IMR-90 (cell line): Measurements from ENCODE around the gene PCDHA12. TPM values are rescaled to one million over a fixed set of nuclear protein-coding genes. Genes with fewer than 3 reads are reported as not detected.

ENCODE experiments used
- ATAC-seq: fragments of 200-7000 bp; cut with Tn5 transposase; 2 replicates; pipeline ENCODE4 v1.9.1; 2020; ENCODE audit warnings: low read depth, mild to moderate bottlenecking, moderate library complexity
- BruUV-seq: library from RNA; stranded (reverse); fragments of 400-500 nt; replicated peaks from 2 replicates; lab custom pipeline; 2021; lab: Mats Ljungman, UMichigan
- CTCF ChIA-PET: fragments of 300-600 bp; formaldehyde crosslinking; extraction: SDS; loops from one replicate; lab custom pipeline; 2021; ENCODE audit warnings: antibody characterized with exemption; lab: Yijun Ruan, JAX
- POLR2A ChIA-PET: fragments of 300-600 bp; sonication (Branson Sonifier 250); formaldehyde crosslinking; loops from one replicate; lab custom pipeline; 2022; ENCODE audit warnings: antibody characterized with exemption; ENCODE audit not compliant: unreplicated experiment; lab: Charles Lee
- DNase-seq: peaks from one replicate; pipeline ENCODE4 v3.0.0; 2013
- H2AFZ ChIP-seq: replicated peaks from 2 replicates; pipeline ENCODE3; 2013; ENCODE audit warnings: low read length, mild to moderate bottlenecking; ENCODE audit not compliant: poor library complexity
- H2AK5ac ChIP-seq: 2 replicates; pipeline ENCODE4 v1.6.1; 2013; ENCODE audit warnings: low read depth, low read length, inconsistent platforms
- H2AK9ac ChIP-seq: replicated peaks from 2 replicates; pipeline ENCODE3; 2013; ENCODE audit warnings: mild to moderate bottlenecking, low read depth, low read length, moderate library complexity; ENCODE audit not compliant: poor library complexity
- H2BK120ac ChIP-seq: 2 replicates; pipeline ENCODE4 v1.6.1; 2013; ENCODE audit warnings: low read depth, low read length, inconsistent platforms
- H2BK15ac ChIP-seq: 3 replicates; pipeline ENCODE4 v1.6.1; 2013; ENCODE audit warnings: low read depth, low read length, inconsistent platforms
- H2BK20ac ChIP-seq: 2 replicates; pipeline ENCODE4 v1.6.1; 2013; ENCODE audit warnings: low read depth, mild to moderate bottlenecking, inconsistent platforms, low read length, moderate library complexity
- H2BK5ac ChIP-seq: 2 replicates; pipeline ENCODE4 v1.6.1; 2013; ENCODE audit warnings: mild to moderate bottlenecking, low read depth, low read length, inconsistent platforms; ENCODE audit not compliant: poor library complexity, severe bottlenecking
- H3K14ac ChIP-seq: replicated peaks from 2 replicates; pipeline ENCODE4 v1.6.1; 2013; ENCODE audit warnings: low read depth, low read length, inconsistent platforms
- H3K18ac ChIP-seq: 2 replicates; pipeline ENCODE4 v1.6.1; 2013; ENCODE audit warnings: low read depth, low read length, control low read depth
- H3K23ac ChIP-seq: 2 replicates; pipeline ENCODE4 v1.6.1; 2013; ENCODE audit warnings: low read depth, low read length, inconsistent platforms
- H3K27ac ChIP-seq: 2 replicates; pipeline ENCODE4 v1.5.1; 2013; ENCODE audit warnings: mild to moderate bottlenecking, control low read depth, low read length; ENCODE audit not compliant: insufficient read depth
- H3K27me3 ChIP-seq: 2 replicates; pipeline ENCODE4 v1.6.1; 2013; ENCODE audit warnings: low read length; ENCODE audit not compliant: control insufficient read depth, insufficient read depth
- H3K36me3 ChIP-seq: 2 replicates; pipeline ENCODE4 v1.6.1; 2013; ENCODE audit warnings: low read length, mixed read lengths; ENCODE audit not compliant: control insufficient read depth, insufficient read depth
- H3K4ac ChIP-seq: 2 replicates; pipeline ENCODE4 v1.6.1; 2013; ENCODE audit warnings: low read depth, low read length, inconsistent platforms
- H3K4me1 ChIP-seq: 2 replicates; pipeline ENCODE4 v1.6.1; 2013; ENCODE audit warnings: low read length, mixed read lengths; ENCODE audit not compliant: control insufficient read depth, insufficient read depth
- H3K4me2 ChIP-seq: 2 replicates; pipeline ENCODE4 v1.6.1; 2013; ENCODE audit warnings: low read depth, mild to moderate bottlenecking, control low read depth, low read length, moderate library complexity
- H3K4me3 ChIP-seq: 2 replicates; pipeline ENCODE4 v1.5.1; 2013; ENCODE audit warnings: low read depth, mild to moderate bottlenecking, control low read depth, low read length, moderate library complexity; ENCODE audit not compliant: insufficient read depth
- H3K56ac ChIP-seq: 2 replicates; pipeline ENCODE4 v1.6.1; 2013; ENCODE audit warnings: low read length, inconsistent platforms; ENCODE audit not compliant: insufficient read depth; ENCODE audit errors: extremely low read depth
- H3K79me1 ChIP-seq, 2 experiments: 2 replicates each; pipeline ENCODE4 v1.6.1; 2013; ENCODE audit warnings: low read length in 2 of 2, inconsistent platforms in 1 of 2, low read depth in 1 of 2
- H3K9ac ChIP-seq: 2 replicates; pipeline ENCODE4 v1.6.1; 2013; ENCODE audit warnings: low read depth, low read length, control low read depth
- H3K9me1 ChIP-seq: 2 replicates; pipeline ENCODE4 v1.6.1; 2013; ENCODE audit warnings: low read length, inconsistent platforms; ENCODE audit not compliant: insufficient read depth
- H3K9me3 ChIP-seq: 2 replicates; pipeline ENCODE4 v1.6.1; 2013; ENCODE audit warnings: low read length; ENCODE audit not compliant: control insufficient read depth, insufficient read depth
- H4K20me1 ChIP-seq: 2 replicates; pipeline ENCODE4 v1.6.1; 2013; ENCODE audit warnings: low read length, inconsistent platforms; ENCODE audit not compliant: insufficient read depth
- H4K5ac ChIP-seq: 2 replicates; pipeline ENCODE4 v1.6.1; 2013; ENCODE audit warnings: mild to moderate bottlenecking, low read depth, low read length, control low read depth
- H4K8ac ChIP-seq, 2 experiments: 2 replicates each; pipeline ENCODE4 v1.6.1; 2013; ENCODE audit warnings: low read depth in 2 of 2, low read length in 2 of 2, control low read depth in 1 of 2, inconsistent platforms in 1 of 2
- H4K91ac ChIP-seq: 2 replicates; pipeline ENCODE4 v1.6.1; 2013; ENCODE audit warnings: low read depth, low read length, inconsistent platforms; ENCODE audit not compliant: insufficient read depth
- BHLHE40 ChIP-seq: fragments of 150-350 bp; IDR thresholded peaks from 2 replicates; pipeline ENCODE4 v1.6.1; 2016; ENCODE audit warnings: mild to moderate bottlenecking, low read depth, low read length
- CEBPB ChIP-seq: IDR thresholded peaks from 2 replicates; pipeline ENCODE4 v1.6.1; 2012; ENCODE audit warnings: low read depth, low read length, improper control_type of control experiment
- CHD1 ChIP-seq: IDR thresholded peaks from 2 replicates; pipeline ENCODE4 v1.6.1; 2012; ENCODE audit warnings: low read depth, low read length, improper control_type of control experiment
- FOS ChIP-seq: fragments of 150-350 bp; IDR thresholded peaks from 2 replicates; pipeline ENCODE4 v1.6.1; 2016; ENCODE audit warnings: low read depth, low read length
- MAFK ChIP-seq: IDR thresholded peaks from 2 replicates; pipeline ENCODE4 v1.6.1; 2012; ENCODE audit warnings: low read depth, low read length, improper control_type of control experiment
- MAZ ChIP-seq: IDR thresholded peaks from 2 replicates; pipeline ENCODE4 v1.6.1; 2012; ENCODE audit warnings: low read depth, mild to moderate bottlenecking, low read length, improper control_type of control experiment, moderate library complexity, borderline replicate concordance
- POLR2A ChIP-seq: IDR thresholded peaks from 2 replicates; pipeline ENCODE4 v1.6.1; 2012; ENCODE audit warnings: mild to moderate bottlenecking, low read depth, low read length
- RFX5 ChIP-seq: IDR thresholded peaks from 2 replicates; pipeline ENCODE4 v1.8.0; 2012; ENCODE audit warnings: low read depth, mild to moderate bottlenecking, low read length, moderate library complexity
- SMC3 ChIP-seq: fragments of 150-350 bp; IDR thresholded peaks from 2 replicates; pipeline ENCODE4 v1.6.1; 2016; ENCODE audit warnings: low read depth, mild to moderate bottlenecking, antibody characterized with exemption, low read length, moderate library complexity
- WGBS, 2 experiments: methylation state at CpG; one replicate each; pipeline versions ENCODE4 v1.1.5 to v1.1.7; 2013; ENCODE audit warnings: missing lambda C conversion rate in 2 of 2; ENCODE audit not compliant: insufficient read length in 1 of 2; ENCODE audit errors: extremely low coverage in 2 of 2; 5-methylcytosine and 5-hydroxymethylcytosine counted together
- dilution Hi-C: fragments of 300-500 bp; cut with HindIII; formaldehyde crosslinking; loops from one replicate; pipeline ENCODE4 v1.14.3; 2018; ENCODE audit warnings: low sequenced_read_pairs; ENCODE audit not compliant: unreplicated experiment
- in situ Hi-C: fragments of 300-500 bp; cut with MboI; formaldehyde crosslinking; loops from 3 replicates; pipeline ENCODE4 v1.14.3; 2019; ENCODE audit warnings: low sequenced_read_pairs, inconsistent platforms, mixed read lengths
- intact Hi-C: fragments of 100-400 bp; cut with micrococcal nuclease; formaldehyde crosslinking; loops from 2 replicates; pipeline ENCODE4 v1.10.0; 2022
- polyA plus RNA-seq, 3 experiments: library from polyadenylated mRNA; depleted of rRNA; stranded (reverse); fragments of >200 nt; gene quantifications; 2 replicates each; pipeline ENCODE4 v1.2.3, GENCODE V29; 2012; ENCODE audit warnings: low replicate concordance in 1 of 3
- total RNA-seq: library from RNA; depleted of rRNA; stranded (reverse); fragments of >200 nt; gene quantifications from 2 replicates; pipeline ENCODE4 v1.2.3, GENCODE V29; 2012
- TF ChIP-seq, protein P1 (sequence below): fragments of 150-350 bp; IDR thresholded peaks from 2 replicates; pipeline ENCODE4 v1.6.1; 2016; ENCODE audit warnings: low read depth, mild to moderate bottlenecking, low read length, moderate library complexity, borderline replicate concordance
- TF ChIP-seq, protein P2 (sequence below): conservative IDR thresholded peaks from 2 replicates; pipeline ENCODE4 v1.5.1; 2012; ENCODE audit warnings: mild to moderate bottlenecking, low read depth, low read length, improper control_type of control experiment
- TF ChIP-seq, protein P3 (sequence below): fragments of 150-350 bp; IDR thresholded peaks from 2 replicates; pipeline ENCODE4 v1.6.1; 2017; ENCODE audit warnings: mild to moderate bottlenecking, antibody characterized with exemption, low read length, low read depth

PCDHA12 gene
- total and polyA plus RNA-seq, 2 of the 4 experiments (the other 2 are of a cell fraction): not detected

DNA sequence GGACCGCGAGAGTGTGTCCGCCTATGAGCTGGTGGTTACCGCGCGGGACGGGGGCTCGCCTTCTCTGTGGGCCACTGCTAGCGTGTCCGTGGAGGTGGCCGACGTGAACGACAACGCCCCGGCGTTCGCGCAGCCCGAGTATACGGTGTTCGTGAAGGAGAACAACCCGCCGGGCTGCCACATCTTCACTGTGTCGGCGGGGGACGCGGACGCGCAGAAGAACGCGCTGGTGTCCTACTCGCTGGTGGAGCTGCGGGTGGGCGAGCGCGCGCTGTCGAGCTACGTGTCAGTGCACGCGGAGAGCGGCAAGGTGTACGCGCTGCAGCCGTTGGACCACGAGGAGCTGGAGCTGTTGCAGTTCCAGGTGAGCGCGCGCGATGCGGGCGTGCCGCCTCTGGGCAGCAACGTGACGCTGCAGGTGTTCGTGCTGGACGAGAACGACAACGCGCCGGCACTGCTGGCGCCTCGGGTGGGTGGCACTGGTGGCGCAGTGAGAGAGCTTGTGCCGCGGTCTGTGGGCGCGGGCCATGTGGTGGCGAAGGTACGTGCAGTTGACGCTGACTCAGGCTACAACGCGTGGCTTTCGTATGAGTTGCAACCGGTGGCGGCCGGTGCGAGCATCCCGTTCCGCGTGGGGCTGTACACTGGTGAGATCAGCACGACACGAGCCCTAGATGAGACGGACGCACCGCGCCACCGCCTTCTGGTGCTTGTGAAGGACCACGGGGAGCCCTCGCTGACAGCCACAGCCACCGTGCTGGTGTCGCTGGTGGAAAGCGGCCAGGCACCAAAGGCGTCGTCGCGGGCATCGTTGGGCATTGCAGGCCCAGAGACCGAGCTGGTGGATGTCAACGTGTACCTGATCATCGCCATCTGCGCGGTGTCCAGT, 39.2 kb upstream of the PCDHA12 start:
- Histone ChIP-seq H2BK120ac (no peak overlapping the region), H3K79me1 (no peaks in the 10 kb centered on the region), H3K27ac (no peak overlapping the region), H2BK5ac (no peak overlapping the region), H4K20me1 (no peaks in the 10 kb centered on the region), H3K23ac (no peak overlapping the region), H2BK20ac (no peak overlapping the region), H3K4ac (no peak overlapping the region), H3K4me3 (no peak overlapping the region), H3K18ac (no peak overlapping the region), H3K56ac (no peak overlapping the region), H3K4me2 (no peak overlapping the region), H2AK5ac (no peak overlapping the region), H2AFZ (no peak overlapping the region), H2AK9ac (no peak overlapping the region), H3K14ac (no peak overlapping the region), H4K8ac (no peak overlapping the region), H4K5ac (no peak overlapping the region), H3K9ac (no peak overlapping the region), H3K27me3 (no peaks in the 10 kb centered on the region), H2BK15ac (no peak overlapping the region), H3K4me1 (no peaks in the 10 kb centered on the region), H3K9me3 (peaks cover 17% of the 10 kb centered on the region), H3K9me1 (no peaks in the 10 kb centered on the region), H3K36me3 (no peaks in the 10 kb centered on the region), H4K91ac (no peak overlapping the region)
- intact Hi-C loops: no loop called here
- no peak for TF ChIP-seq POLR2A
- TF ChIP-seq FOS: no peak
- TF ChIP-seq MAZ: no peak
- TF ChIP-seq, protein P1, sequence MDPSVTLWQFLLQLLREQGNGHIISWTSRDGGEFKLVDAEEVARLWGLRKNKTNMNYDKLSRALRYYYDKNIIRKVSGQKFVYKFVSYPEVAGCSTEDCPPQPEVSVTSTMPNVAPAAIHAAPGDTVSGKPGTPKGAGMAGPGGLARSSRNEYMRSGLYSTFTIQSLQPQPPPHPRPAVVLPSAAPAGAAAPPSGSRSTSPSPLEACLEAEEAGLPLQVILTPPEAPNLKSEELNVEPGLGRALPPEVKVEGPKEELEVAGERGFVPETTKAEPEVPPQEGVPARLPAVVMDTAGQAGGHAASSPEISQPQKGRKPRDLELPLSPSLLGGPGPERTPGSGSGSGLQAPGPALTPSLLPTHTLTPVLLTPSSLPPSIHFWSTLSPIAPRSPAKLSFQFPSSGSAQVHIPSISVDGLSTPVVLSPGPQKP: no peak
- no peak for TF ChIP-seq RFX5
- TF ChIP-seq, protein P2, sequence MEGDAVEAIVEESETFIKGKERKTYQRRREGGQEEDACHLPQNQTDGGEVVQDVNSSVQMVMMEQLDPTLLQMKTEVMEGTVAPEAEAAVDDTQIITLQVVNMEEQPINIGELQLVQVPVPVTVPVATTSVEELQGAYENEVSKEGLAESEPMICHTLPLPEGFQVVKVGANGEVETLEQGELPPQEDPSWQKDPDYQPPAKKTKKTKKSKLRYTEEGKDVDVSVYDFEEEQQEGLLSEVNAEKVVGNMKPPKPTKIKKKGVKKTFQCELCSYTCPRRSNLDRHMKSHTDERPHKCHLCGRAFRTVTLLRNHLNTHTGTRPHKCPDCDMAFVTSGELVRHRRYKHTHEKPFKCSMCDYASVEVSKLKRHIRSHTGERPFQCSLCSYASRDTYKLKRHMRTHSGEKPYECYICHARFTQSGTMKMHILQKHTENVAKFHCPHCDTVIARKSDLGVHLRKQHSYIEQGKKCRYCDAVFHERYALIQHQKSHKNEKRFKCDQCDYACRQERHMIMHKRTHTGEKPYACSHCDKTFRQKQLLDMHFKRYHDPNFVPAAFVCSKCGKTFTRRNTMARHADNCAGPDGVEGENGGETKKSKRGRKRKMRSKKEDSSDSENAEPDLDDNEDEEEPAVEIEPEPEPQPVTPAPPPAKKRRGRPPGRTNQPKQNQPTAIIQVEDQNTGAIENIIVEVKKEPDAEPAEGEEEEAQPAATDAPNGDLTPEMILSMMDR: no peak
- no peak for TF ChIP-seq CEBPB
- TF ChIP-seq CHD1: no peak
- no peak for TF ChIP-seq MAFK
- no peak for TF ChIP-seq BHLHE40
- TF ChIP-seq, protein P3, sequence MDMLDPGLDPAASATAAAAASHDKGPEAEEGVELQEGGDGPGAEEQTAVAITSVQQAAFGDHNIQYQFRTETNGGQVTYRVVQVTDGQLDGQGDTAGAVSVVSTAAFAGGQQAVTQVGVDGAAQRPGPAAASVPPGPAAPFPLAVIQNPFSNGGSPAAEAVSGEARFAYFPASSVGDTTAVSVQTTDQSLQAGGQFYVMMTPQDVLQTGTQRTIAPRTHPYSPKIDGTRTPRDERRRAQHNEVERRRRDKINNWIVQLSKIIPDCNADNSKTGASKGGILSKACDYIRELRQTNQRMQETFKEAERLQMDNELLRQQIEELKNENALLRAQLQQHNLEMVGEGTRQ: no peak
- TF ChIP-seq SMC3: no peak
- DNase-seq: no peak
- no TSS peak for BruUV-seq
- dilution Hi-C loops: no loop called here
- POLR2A ChIA-PET: no interaction called here
- CTCF ChIA-PET: no interaction called here
- in situ Hi-C loops: no loop called here
- 44% methylated on average over 79 of the region's 103 CpGs; no CpG with 5 or more reads in 1 of the 2 experiments for WGBS, 2 experiments
- ATAC-seq: no peak
